Panc1 (cell line): ENCODE data around the gene MOGAT3. TPM values are rescaled to one million over a fixed set of nuclear protein-coding genes. Genes with fewer than 3 reads are reported as not detected.

ENCODE experiments used
- ATAC-seq: fragments of 200-7000 bp; cut with Tn5 transposase; 2 replicates; pipeline ENCODE4 v1.9.1; 2020; ENCODE audit warnings: mild to moderate bottlenecking, moderate library complexity
- BruUV-seq: library from RNA; stranded (reverse); fragments of 400-500 nt; replicated peaks from 2 replicates; lab custom pipeline; 2021; lab: Mats Ljungman, UMichigan
- CTCF ChIA-PET: fragments of 300-600 bp; sonication (Branson Sonifier 250); formaldehyde crosslinking; loops from one replicate; lab custom pipeline; 2022; ENCODE audit warnings: antibody characterized with exemption; lab: Charles Lee
- POLR2A ChIA-PET: fragments of 300-600 bp; sonication (Branson Sonifier 250); formaldehyde crosslinking; loops from one replicate; lab custom pipeline; 2022; ENCODE audit warnings: antibody characterized with exemption; lab: Charles Lee
- DNase-seq: peaks from one replicate; pipeline ENCODE4 v3.0.0-alpha.2; 2010; ENCODE audit warnings: low read depth, low spot score
- H3K27ac ChIP-seq: 2 replicates; pipeline ENCODE4 v1.5.1; 2011; ENCODE audit warnings: mild to moderate bottlenecking, low read length, inconsistent platforms
- H3K27me3 ChIP-seq: fragments of 200-500 bp; sonication (Bioruptor generic); 2 replicates; pipeline ENCODE4 v1.6.0; 2014; ENCODE audit warnings: low read length, inconsistent platforms; ENCODE audit not compliant: control insufficient read depth, insufficient read depth
- H3K36me3 ChIP-seq: fragments of 200-500 bp; sonication (Bioruptor generic); 2 replicates; pipeline ENCODE4 v1.5.1; 2014; ENCODE audit warnings: inconsistent platforms, mild to moderate bottlenecking, low read length, moderate library complexity; ENCODE audit not compliant: control insufficient read depth, insufficient read depth
- H3K4me1 ChIP-seq: 2 replicates; pipeline ENCODE4 v1.5.1; 2011; ENCODE audit warnings: inconsistent platforms, mild to moderate bottlenecking, low read length, moderate library complexity; ENCODE audit not compliant: control insufficient read depth, insufficient read depth
- H3K4me3 ChIP-seq, 2 experiments: 2 replicates each; pipeline ENCODE4 v1.5.1; 2011 to 2012; ENCODE audit warnings: low read depth in 2 of 2, low read length in 2 of 2, mild to moderate bottlenecking in 2 of 2, inconsistent platforms in 1 of 2, moderate library complexity in 1 of 2
- H3K9me3 ChIP-seq: fragments of 200-500 bp; sonication (Bioruptor generic); 2 replicates; pipeline ENCODE4 v1.5.1; 2014; ENCODE audit warnings: low read depth, mild to moderate bottlenecking, inconsistent platforms, low read length, moderate library complexity; ENCODE audit not compliant: control insufficient read depth, insufficient read depth
- POLR2AphosphoS5 ChIP-seq: IDR thresholded peaks from 2 replicates; pipeline ENCODE4 v1.6.1; 2012; ENCODE audit warnings: mild to moderate bottlenecking, low read depth, low read length, moderate library complexity
- REST ChIP-seq, 2 experiments: IDR thresholded peaks; 2 replicates each; pipeline ENCODE4 v1.6.1; 2011 to 2012; ENCODE audit warnings: low read depth in 2 of 2, control low read depth in 1 of 2, low read length in 1 of 2, mild to moderate bottlenecking in 1 of 2, moderate library complexity in 1 of 2; ENCODE audit not compliant: insufficient read depth in 1 of 2
- SIN3A ChIP-seq: IDR thresholded peaks from 2 replicates; pipeline ENCODE4 v1.6.1; 2012; ENCODE audit warnings: low read depth, mild to moderate bottlenecking, low read length, moderate library complexity, borderline replicate concordance; ENCODE audit not compliant: insufficient read depth
- TCF7L2 ChIP-seq: IDR thresholded peaks from 2 replicates; pipeline ENCODE4 v1.6.1; 2011; ENCODE audit warnings: mild to moderate bottlenecking, low read depth, low read length, inconsistent platforms
- in situ Hi-C: cut with HindIII; loops from 2 replicates; pipeline ENCODE4 v1.10.0; 2016; ENCODE audit warnings: low sequenced_read_pairs, low pct_unique_long_range_greater_than_20kb
- intact Hi-C: fragments of 100-400 bp; cut with micrococcal nuclease; formaldehyde crosslinking; loops from one replicate; pipeline ENCODE4 v1.10.0; 2022; ENCODE audit not compliant: unreplicated experiment
- total RNA-seq: library from RNA; stranded (reverse); gene quantifications from one replicate; pipeline ENCODE4 v1.2.1, GENCODE V29; 2021; ENCODE audit not compliant: unreplicated experiment
- TF ChIP-seq, protein P1 (sequence below): fragments of 450-650 bp; IDR thresholded peaks from 2 replicates; pipeline ENCODE4 v1.5.1; 2017; ENCODE audit warnings: mild to moderate bottlenecking

Gene MOGAT3
- total RNA-seq, 1 experiment from 2014 or later = 0.23 TPM

DNA sequence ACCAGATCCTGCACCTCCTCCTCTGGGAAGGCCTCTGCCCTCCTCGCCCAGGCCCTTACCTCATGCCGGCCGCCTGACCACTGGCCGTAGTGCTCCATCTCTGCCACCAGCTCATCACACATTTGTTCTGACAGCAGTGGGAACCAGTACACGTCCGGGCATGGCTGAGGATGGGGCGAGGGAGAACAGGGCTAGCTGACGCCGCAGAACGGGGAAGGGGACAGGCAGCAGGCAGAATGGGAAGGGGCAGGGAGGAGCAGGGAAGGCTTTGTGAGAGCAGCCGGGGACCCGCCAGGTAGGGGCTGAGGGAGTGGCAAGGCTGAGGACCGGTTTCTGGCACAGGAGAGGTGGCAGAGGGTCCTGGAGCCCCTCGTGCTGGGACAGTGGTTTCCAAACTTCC is 8.0 kb upstream of the MOGAT3 start:
- no peaks in the 10 kb centered on the region for H3K36me3 ChIP-seq
- no peak overlapping the region for H3K4me3 ChIP-seq
- BruUV-seq = no TSS peak
- in situ Hi-C loops (no loop called here), intact Hi-C loops (no loop called here)
- ChIA-PET CTCF (interaction anchor here (0.7 kb wide), 1 partner anchor 50 kb away, joined by 7 read pairs; no protein-coding TSS in a partner anchor), POLR2A (no interaction called here)
- no peaks in the 10 kb centered on the region for H3K4me1 ChIP-seq
- ATAC-seq (no peak), DNase-seq (no peak)
- no peaks in the 10 kb centered on the region for H3K27me3 ChIP-seq
- no peaks in the 10 kb centered on the region for H3K9me3 ChIP-seq
- H3K27ac ChIP-seq = no peak overlapping the region
- TF ChIP-seq, protein P1, sequence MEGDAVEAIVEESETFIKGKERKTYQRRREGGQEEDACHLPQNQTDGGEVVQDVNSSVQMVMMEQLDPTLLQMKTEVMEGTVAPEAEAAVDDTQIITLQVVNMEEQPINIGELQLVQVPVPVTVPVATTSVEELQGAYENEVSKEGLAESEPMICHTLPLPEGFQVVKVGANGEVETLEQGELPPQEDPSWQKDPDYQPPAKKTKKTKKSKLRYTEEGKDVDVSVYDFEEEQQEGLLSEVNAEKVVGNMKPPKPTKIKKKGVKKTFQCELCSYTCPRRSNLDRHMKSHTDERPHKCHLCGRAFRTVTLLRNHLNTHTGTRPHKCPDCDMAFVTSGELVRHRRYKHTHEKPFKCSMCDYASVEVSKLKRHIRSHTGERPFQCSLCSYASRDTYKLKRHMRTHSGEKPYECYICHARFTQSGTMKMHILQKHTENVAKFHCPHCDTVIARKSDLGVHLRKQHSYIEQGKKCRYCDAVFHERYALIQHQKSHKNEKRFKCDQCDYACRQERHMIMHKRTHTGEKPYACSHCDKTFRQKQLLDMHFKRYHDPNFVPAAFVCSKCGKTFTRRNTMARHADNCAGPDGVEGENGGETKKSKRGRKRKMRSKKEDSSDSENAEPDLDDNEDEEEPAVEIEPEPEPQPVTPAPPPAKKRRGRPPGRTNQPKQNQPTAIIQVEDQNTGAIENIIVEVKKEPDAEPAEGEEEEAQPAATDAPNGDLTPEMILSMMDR = no peak
- TF ChIP-seq POLR2AphosphoS5 (no peak), TCF7L2 (no peak)

- Histone ChIP-seq H3K27ac (no peak overlapping the region), H3K27me3 (no peaks in the 10 kb centered on the region), H3K36me3 (no peaks in the 10 kb centered on the region), H3K4me3 (no peak overlapping the region), H3K4me1 (no peaks in the 10 kb centered on the region), H3K9me3 (no peaks in the 10 kb centered on the region)
- BruUV-seq = no TSS peak
- ChIA-PET POLR2A (interaction anchor here (0.6 kb wide), 1 partner anchor 33 kb away, joined by 6 read pairs; no protein-coding TSS in a partner anchor), CTCF (no interaction called here)
- TF ChIP-seq TCF7L2 (no peak), SIN3A (no peak), REST (IDR thresholded peaks at IDR 0.05; ENCODE audit: insufficient read depth in 1 of 2, low read depth in 2 of 2, low read length in 1 of 2) (no peak), POLR2AphosphoS5 (no peak)
- TF ChIP-seq, protein P1 = no peak
- DNase-seq (no peak), ATAC-seq (no peak)
- in situ Hi-C loops = no loop called here
- intact Hi-C loops = no loop called here
Measured at GRCh38 chr7:101207459-101207858, 6.6 kb upstream of the MOGAT3 start.
